Activated CD4-positive, CD25-positive, alpha-beta regulatory T cell treated with anti-CD3 and anti-CD28 coated beads, Interleukin-2, amount 50 U/mL, for 72 hours (primary cell): Measurements from ENCODE around the gene PEMT.
"Not testable (repeated sequence)": the region's sequence is repeated elsewhere in the genome, so short reads cannot be mapped to it uniquely, and the experiment has no call there.

Source experiments
- DNase-seq: peaks from one replicate; pipeline ENCODE4 v3.0.0; 2021

PEMT gene

GRCh38 chr17:17498606-17499301, 92.8 kb downstream of the PEMT start:
- no peak for DNase-seq

GRCh38 chr17:17497845-17498520, 93.5 kb downstream of the PEMT start:
- no peak for DNase-seq

GRCh38 chr17:17497065-17497844, 94.3 kb downstream of the PEMT start:
- no peak for DNase-seq

GRCh38 chr17:17496189-17497064, 95.1 kb downstream of the PEMT start, which contains the start of gene RASD1:
Gene RASD1, minus strand, starts transcription at chr17:17496395. Its CDS starts 214 bp downstream, at chr17:17496181.
- DNase-seq, result peak; percentile 83

GRCh38 chr17:17495536-17496188, 95.8 kb downstream of the PEMT start:
- peak; percentile 45 for DNase-seq

- no peak for DNase-seq
Measured at GRCh38 chr17:17494870-17495535, 96.5 kb downstream of the PEMT start.

GRCh38 chr17:17494499-17494869, 97.0 kb downstream of the PEMT start:
- no peak for DNase-seq

GRCh38 chr17:17493986-17494466, 97.5 kb downstream of the PEMT start:
- no peak for DNase-seq

- no peak for DNase-seq
Measured at GRCh38 chr17:17493249-17493985, 98.1 kb downstream of the PEMT start.

- no peak for DNase-seq
Measured at GRCh38 chr17:17492571-17492970, 98.9 kb downstream of the PEMT start.

- no peak for DNase-seq
Measured at GRCh38 chr17:17492085-17492484, 99.4 kb downstream of the PEMT start.

GRCh38 chr17:17491546-17491988, 99.9 kb downstream of the PEMT start:
- DNase-seq, result no peak

- no peak for DNase-seq
Measured at GRCh38 chr17:17491031-17491471, 100.5 kb downstream of the PEMT start.

GRCh38 chr17:17487998-17488397, 103.5 kb downstream of the PEMT start:
- no peak for DNase-seq

GRCh38 chr17:17486416-17486815, 105.1 kb downstream of the PEMT start:
- not testable (repeated sequence) for DNase-seq

GRCh38 chr17:17485420-17485819, 106.1 kb downstream of the PEMT start:
- no peak for DNase-seq

- DNase-seq, result no peak
Measured at GRCh38 chr17:17484451-17484899, 107.0 kb downstream of the PEMT start.

GRCh38 chr17:17481860-17482259, 109.6 kb downstream of the PEMT start:
- no peak for DNase-seq

GRCh38 chr17:17480593-17481148, 110.8 kb downstream of the PEMT start:
- no peak for DNase-seq

- DNase-seq, result no peak
Measured at GRCh38 chr17:17479209-17479608, 112.3 kb downstream of the PEMT start.
